A549 (cell line): Measurements from ENCODE around the gene GIMD1. TPM values are rescaled to one million over a fixed set of nuclear protein-coding genes. Genes with fewer than 3 reads are reported as not detected.

Source experiments
- ATAC-seq, 2 experiments: fragments of 200-7000 bp in 1 of 2; fragments of >200 bp in 1 of 2; cut with Nextera tagmentation in 1 of 2; cut with Tn5 transposase in 1 of 2; 3 replicates each; pipeline versions ENCODE4 v1.8.0 to v1.9.1; 2018 to 2020; ENCODE audit warnings: mild to moderate bottlenecking in 1 of 2, moderate library complexity in 1 of 2
- CTCF ChIA-PET: fragments of 300-600 bp; sonication (Branson Sonifier 250); formaldehyde crosslinking; extraction: SDS; loops from one replicate; lab custom pipeline; 2021; ENCODE audit warnings: antibody characterized with exemption, inconsistent platforms; lab: Yijun Ruan, JAX
- POLR2A ChIA-PET: fragments of 350-600 bp; formaldehyde crosslinking; extraction: SDS; loops from one replicate; lab custom pipeline; 2021; ENCODE audit warnings: antibody characterized with exemption, inconsistent platforms; lab: Yijun Ruan, JAX
- DNase-seq, 2 experiments: peaks; one replicate each; pipeline versions ENCODE4 v3.0.0 to v3.0.0-alpha.2; 2011 to 2016; ENCODE audit warnings: low read depth in 1 of 2, low spot score in 1 of 2
- FAIRE-seq: peaks from 2 replicates; lab custom pipeline; 2011; peaks lifted over from hg19 to GRCh38; lab: Jason Lieb, UNC
- H3K27ac ChIP-seq, 2 experiments: fragments of >200 bp; sonication (Bioruptor Twin); formaldehyde crosslinking; 3 replicates each; pipeline ENCODE4 v1.5.1; 2016 to 2017
- H3K4me1 ChIP-seq: fragments of >200 bp; sonication (Bioruptor Twin); formaldehyde crosslinking; 3 replicates; pipeline ENCODE4 v1.6.1; 2016
- H3K4me2 ChIP-seq: fragments of >200 bp; sonication (Bioruptor Twin); formaldehyde crosslinking; 3 replicates; pipeline ENCODE4 v1.6.1; 2016
- H3K4me3 ChIP-seq: fragments of >200 bp; sonication (Bioruptor Twin); formaldehyde crosslinking; 3 replicates; pipeline ENCODE4 v1.5.1; 2016
- H3K9me3 ChIP-seq: fragments of >200 bp; sonication (Bioruptor Twin); formaldehyde crosslinking; 3 replicates; pipeline ENCODE4 v1.6.1; 2016
- BHLHE40 ChIP-seq: IDR thresholded peaks from 2 replicates; pipeline ENCODE4 v1.6.1; 2012; ENCODE audit warnings: low read depth, low read length, inconsistent platforms
- CBX2 ChIP-seq: fragments of 200-600 bp; sonication (generic); IDR thresholded peaks from 2 replicates; pipeline ENCODE4 v1.6.1; 2016; ENCODE audit warnings: low read depth, mild to moderate bottlenecking, borderline replicate concordance
- CBX8 ChIP-seq: fragments of 200-600 bp; sonication (generic); IDR thresholded peaks from 2 replicates; pipeline ENCODE4 v1.6.1; 2016
- CHD2 ChIP-seq: fragments of 150-350 bp; IDR thresholded peaks from 2 replicates; pipeline ENCODE4 v1.6.1; 2014; ENCODE audit warnings: low read length; ENCODE audit not compliant: partially characterized antibody
- CHD4 ChIP-seq: fragments of 200-600 bp; sonication (generic); IDR thresholded peaks from 2 replicates; pipeline ENCODE4 v1.6.1; 2016; ENCODE audit warnings: antibody characterized with exemption, mild to moderate bottlenecking, borderline replicate concordance
- EHF ChIP-seq: fragments of 250-450 bp; sonication (Bioruptor Pico); IDR thresholded peaks from 2 replicates; pipeline ENCODE4 v1.5.0; 2020; ENCODE audit warnings: mild to moderate bottlenecking
- ELK1 ChIP-seq: fragments of 150-350 bp; IDR thresholded peaks from 2 replicates; pipeline ENCODE4 v1.6.1; 2014; ENCODE audit warnings: low read depth, mild to moderate bottlenecking, low read length
- EP300 ChIP-seq, 2 experiments: fragments of >200 bp; sonication (Bioruptor Twin); formaldehyde crosslinking; IDR thresholded peaks; 2 replicates in 1 of 2; 3 replicates in 1 of 2; pipeline ENCODE4 v1.6.1; 2016 to 2017
- FOSB ChIP-seq: fragments of 250-450 bp; sonication (Bioruptor Pico); IDR thresholded peaks from 2 replicates; pipeline ENCODE4 v1.5.0; 2020; ENCODE audit warnings: mild to moderate bottlenecking, moderate library complexity
- FOSL2 ChIP-seq, 2 experiments: fragments of 450-650 bp in 1 of 2; fragments of >200 bp in 1 of 2; sonication (Bioruptor Twin) in 1 of 2; formaldehyde crosslinking; IDR thresholded peaks; 2 replicates each; pipeline versions ENCODE4 v1.5.0 to v1.6.1; 2016 to 2020; ENCODE audit warnings: mild to moderate bottlenecking in 1 of 2, moderate library complexity in 1 of 2
- FOXS1 ChIP-seq: fragments of 250-450 bp; sonication (Bioruptor Pico); IDR thresholded peaks from 2 replicates; pipeline ENCODE4 v1.5.0; 2020; ENCODE audit warnings: mild to moderate bottlenecking, moderate library complexity
- GATA3 ChIP-seq: IDR thresholded peaks from 2 replicates; pipeline ENCODE4 v1.6.1; 2012; ENCODE audit warnings: borderline replicate concordance
- HMGXB4 ChIP-seq: fragments of 250-450 bp; sonication (Bioruptor Pico); IDR thresholded peaks from 2 replicates; pipeline ENCODE4 v1.5.0; 2021; ENCODE audit warnings: mild to moderate bottlenecking, moderate library complexity, borderline replicate concordance
- HOXA7 ChIP-seq: fragments of 250-450 bp; sonication (Bioruptor Pico); IDR thresholded peaks from 2 replicates; pipeline ENCODE4 v1.5.0; 2020; ENCODE audit warnings: mild to moderate bottlenecking, moderate library complexity
- HOXB13 ChIP-seq: fragments of 250-450 bp; sonication (Bioruptor Pico); IDR thresholded peaks from 2 replicates; pipeline ENCODE4 v1.5.0; 2020; ENCODE audit warnings: low read depth, mild to moderate bottlenecking, moderate library complexity
- JUN ChIP-seq, 2 experiments: fragments of >200 bp; sonication (Bioruptor Twin); formaldehyde crosslinking; IDR thresholded peaks; 2 replicates in 1 of 2; 3 replicates in 1 of 2; pipeline ENCODE4 v1.6.1; 2016 to 2017
- MAX ChIP-seq: IDR thresholded peaks from 2 replicates; pipeline ENCODE4 v1.6.1; 2012
- NFE2L2 ChIP-seq: fragments of 150-350 bp; conservative IDR thresholded peaks from 2 replicates; pipeline ENCODE4 v1.6.1; 2014; ENCODE audit warnings: low read length
- NR3C1 ChIP-seq: fragments of >200 bp; sonication (Bioruptor Twin); formaldehyde crosslinking; IDR thresholded peaks from 3 replicates; pipeline ENCODE4 v1.6.1; 2017
- POLR2AphosphoS2 ChIP-seq: conservative IDR thresholded peaks from 2 replicates; pipeline ENCODE4 v1.6.1; 2012; ENCODE audit warnings: low read length, improper control_type of control experiment, inconsistent platforms
- RFX5 ChIP-seq: fragments of 450-650 bp; IDR thresholded peaks from 2 replicates; pipeline ENCODE4 v1.7.1; 2014; ENCODE audit warnings: antibody characterized with exemption, mild to moderate bottlenecking, moderate library complexity
- RNF2 ChIP-seq: fragments of 200-600 bp; sonication (generic); IDR thresholded peaks from 2 replicates; pipeline ENCODE4 v1.6.1; 2016; ENCODE audit warnings: low read depth, mild to moderate bottlenecking, antibody characterized with exemption, moderate library complexity, borderline replicate concordance
- SMC3 ChIP-seq: fragments of >200 bp; sonication (Bioruptor Twin); formaldehyde crosslinking; IDR thresholded peaks from 3 replicates; pipeline ENCODE4 v1.6.1; 2018; ENCODE audit warnings: inconsistent platforms
- SREBF2 ChIP-seq: fragments of 450-650 bp; IDR thresholded peaks from 2 replicates; pipeline ENCODE4 v1.6.1; 2014; ENCODE audit warnings: mild to moderate bottlenecking, moderate library complexity
- TFCP2L1 ChIP-seq: fragments of 250-450 bp; sonication (Bioruptor Pico); IDR thresholded peaks from 2 replicates; pipeline ENCODE4 v1.5.0; 2021; ENCODE audit warnings: mild to moderate bottlenecking
- TP53 ChIP-seq: fragments of 250-450 bp; sonication (Bioruptor Pico); IDR thresholded peaks from 2 replicates; pipeline ENCODE4 v1.5.0; 2021; ENCODE audit warnings: mild to moderate bottlenecking, moderate library complexity
- ZC3H11A ChIP-seq: fragments of 450-650 bp; IDR thresholded peaks from 2 replicates; pipeline ENCODE4 v1.6.1; 2014; ENCODE audit warnings: antibody characterized with exemption, mild to moderate bottlenecking
- ZSCAN20 ChIP-seq: fragments of 250-450 bp; sonication (Bioruptor Pico); IDR thresholded peaks from 2 replicates; pipeline ENCODE4 v1.8.0; 2022; ENCODE audit warnings: mild to moderate bottlenecking, moderate library complexity
- WGBS: methylation state at CpG from one replicate; pipeline ENCODE4 v1.1.6; 2017; ENCODE audit errors: missing lambda C conversion rate; 5-methylcytosine and 5-hydroxymethylcytosine counted together
- polyA plus RNA-seq, 4 experiments: library from polyadenylated mRNA; depleted of rRNA in 3 of 4; stranded (reverse); fragments of >200 nt; fragmentation: RNase III in 1 of 4; extraction: RNeasy Plus Mini Kit Qiagen cat#74134 plus additional on column Dnase treatment in 1 of 4; gene quantifications; 2 replicates in 3 of 4; 3 replicates in 1 of 4; pipeline ENCODE4 v1.2.3, GENCODE V29; 2011 to 2017

The GIMD1 gene
- polyA plus RNA-seq, 2 of the 4 experiments (the other 2 are of a cell fraction), result not detected

GRCh38 chr4:106367072-106367471, 1.5 kb downstream of the GIMD1 start:
- Histone ChIP-seq H3K27ac (no peak overlapping the region), H3K4me1 (peaks cover 15% of the 10 kb centered on the region), H3K4me2 (no peak overlapping the region), H3K4me3 (no peak overlapping the region), H3K9me3 (no peaks in the 10 kb centered on the region)
- no peak for ATAC-seq
- no peak for DNase-seq
- 81% methylated on average over 5 of the region's 5 CpGs for WGBS
- no peak for FAIRE-seq
- no peak for TF ChIP-seq ZSCAN20 (CRISPR knock-in tag)
- TF ChIP-seq FOXS1 (CRISPR knock-in tag), result no peak
- no peak for TF ChIP-seq POLR2AphosphoS2
- no peak for TF ChIP-seq RNF2
- no peak for TF ChIP-seq NR3C1
- no peak for TF ChIP-seq FOSL2 (IDR thresholded peaks at IDR 0.05)
- no peak for TF ChIP-seq FOSL2 (CRISPR knock-in tag; IDR thresholded peaks at IDR 0.05)
- no peak for TF ChIP-seq RFX5
- no peak for TF ChIP-seq HMGXB4 (CRISPR knock-in tag)
- no peak for TF ChIP-seq GATA3
- no peak for TF ChIP-seq HOXB13
- no peak for TF ChIP-seq MAX
- no peak for TF ChIP-seq BHLHE40
- CTCF ChIA-PET, result no interaction called here
- POLR2A ChIA-PET, result no interaction called here

GRCh38 chr4:106366026-106366425, 2.6 kb downstream of the GIMD1 start:
- FAIRE-seq, result no peak
- ChIA-PET POLR2A (no interaction called here), CTCF (no interaction called here)
- no peak for TF ChIP-seq ZC3H11A
- no peak for TF ChIP-seq CHD2
- TF ChIP-seq RFX5, result no peak
- no peak for TF ChIP-seq CBX2
- no peak for TF ChIP-seq TP53 (CRISPR knock-in tag)
- no peak for TF ChIP-seq NFE2L2
- no peak for TF ChIP-seq ELK1
- no peak for TF ChIP-seq EP300 (IDR thresholded peaks at IDR 0.05)
- no peak for TF ChIP-seq SMC3
- TF ChIP-seq CHD4, result no peak
- no peak for TF ChIP-seq HOXB13
- no peak for TF ChIP-seq FOSB (CRISPR knock-in tag)
- TF ChIP-seq SREBF2, result no peak
- no peak for TF ChIP-seq JUN (IDR thresholded peaks at IDR 0.05)
- no peak for TF ChIP-seq GATA3
- TF ChIP-seq CBX8, result no peak
- no peak for TF ChIP-seq HOXA7 (CRISPR knock-in tag)
- TF ChIP-seq EHF, result no peak
- no peak for TF ChIP-seq TFCP2L1 (CRISPR knock-in tag)
- peak overlapping the region; percentile 65 for H3K4me2 ChIP-seq
- ATAC-seq, result peak; percentile 46 to 56; a peak in 3 of 6 replicates
- peak overlapping the region; percentile 25 to 49; a peak in 1 of 6 replicates for H3K27ac ChIP-seq
- H3K4me1 ChIP-seq, result peaks cover 15% of the 10 kb centered on the region
- H3K9me3 ChIP-seq, result no peaks in the 10 kb centered on the region
- no peak for DNase-seq
- no peak overlapping the region for H3K4me3 ChIP-seq
